Middle frontal gyrus (tissue), 1 donor: ENCODE data around the gene PDHX.

Source experiments
- DNase-seq: peaks from one replicate; pipeline ENCODE4 v3.0.0-alpha.2; 2015; ENCODE audit warnings: low spot score; ENCODE audit errors: extremely low spot score

The PDHX gene

DNA sequence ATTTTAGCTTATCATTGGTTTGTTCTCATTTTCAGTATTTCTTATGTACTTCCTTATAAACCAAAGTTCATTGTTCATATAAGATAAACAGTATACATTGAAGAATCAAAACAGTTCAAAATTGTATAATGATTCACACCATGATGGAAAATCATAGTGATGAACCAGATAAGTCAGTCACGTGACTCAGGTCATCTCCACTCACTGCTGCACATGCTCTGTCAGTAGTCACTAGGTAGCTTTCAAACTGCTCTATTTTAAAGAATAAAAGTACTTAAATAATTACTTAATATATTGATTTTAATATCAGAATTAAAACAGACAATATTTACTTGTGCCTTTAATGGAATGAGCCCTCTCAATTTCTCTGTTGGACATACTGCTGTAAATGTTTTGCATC is 37.5 kb downstream of the PDHX start:
- no peak for DNase-seq

DNA sequence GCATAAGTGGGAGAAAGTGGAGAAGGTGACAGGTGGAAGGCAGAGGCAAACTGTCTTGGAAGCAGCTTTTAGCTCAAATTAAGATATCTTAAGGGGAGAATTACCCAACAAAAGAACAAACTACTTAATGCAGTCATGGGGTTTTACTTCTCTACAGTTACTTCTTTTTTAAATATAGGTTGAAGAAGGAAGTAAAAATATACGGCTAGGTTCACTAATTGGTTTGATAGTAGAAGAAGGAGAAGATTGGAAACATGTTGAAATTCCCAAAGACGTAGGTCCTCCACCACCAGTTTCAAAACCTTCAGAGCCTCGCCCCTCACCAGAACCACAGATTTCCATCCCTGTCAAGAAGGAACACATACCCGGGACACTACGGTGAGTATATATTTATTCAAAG is 40.8 kb downstream of the PDHX start:
- no peak for DNase-seq

DNA sequence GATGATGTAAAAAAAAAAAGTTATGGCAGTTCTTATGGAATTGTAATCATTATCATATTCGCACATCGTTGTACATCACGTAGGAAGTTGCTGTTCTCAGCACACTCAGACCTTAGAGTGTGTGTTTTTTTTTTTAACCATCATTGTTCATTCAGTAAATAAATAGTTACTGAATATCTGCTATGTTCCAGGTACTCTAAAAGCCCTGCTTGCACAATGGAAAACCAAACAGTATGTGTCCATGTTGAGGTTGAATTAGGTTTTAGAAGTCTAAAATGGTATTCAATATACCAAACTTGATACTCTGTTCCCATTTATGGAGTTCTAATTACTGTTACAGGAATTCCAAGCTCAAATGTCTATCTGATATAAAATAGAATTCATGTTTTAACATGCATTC is 41.2 kb downstream of the PDHX start:
- DNase-seq = no peak

DNA sequence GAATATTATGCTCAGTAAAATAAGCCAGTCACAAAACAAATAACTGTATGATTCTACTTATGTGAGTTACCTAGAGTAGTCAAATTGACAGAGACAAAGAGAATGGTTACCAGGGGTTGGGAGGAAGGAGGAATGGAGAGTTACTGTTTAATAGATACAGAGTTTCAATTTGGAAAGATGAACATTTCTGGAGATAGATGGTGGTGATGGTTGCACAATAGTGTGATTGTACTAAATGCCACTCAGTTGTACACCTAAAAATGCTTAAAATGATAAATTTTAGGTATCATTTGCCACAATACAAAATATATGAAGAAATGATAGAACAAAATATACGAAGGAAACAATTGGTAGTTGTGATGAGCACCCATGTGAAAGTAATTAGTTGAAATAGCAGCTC is 43.4 kb downstream of the PDHX start:
- DNase-seq = no peak

DNA sequence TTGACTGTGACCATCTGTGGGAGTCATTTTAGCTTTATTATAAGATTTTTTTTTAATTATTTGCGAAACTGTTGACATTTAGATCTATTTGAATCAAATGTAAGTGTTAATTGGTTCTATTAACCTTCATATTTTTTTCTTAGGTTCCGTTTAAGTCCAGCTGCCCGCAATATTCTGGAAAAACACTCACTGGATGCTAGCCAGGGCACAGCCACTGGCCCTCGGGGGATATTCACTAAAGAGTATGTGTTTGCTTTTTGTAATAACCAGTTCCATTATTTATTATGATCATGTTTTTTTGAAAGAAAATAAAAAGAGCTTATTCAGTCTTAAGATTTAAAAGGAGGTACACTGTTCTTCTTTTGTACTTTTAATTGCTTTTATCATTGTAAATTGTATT is 43.9 kb downstream of the PDHX start:
- DNase-seq = no peak

DNA sequence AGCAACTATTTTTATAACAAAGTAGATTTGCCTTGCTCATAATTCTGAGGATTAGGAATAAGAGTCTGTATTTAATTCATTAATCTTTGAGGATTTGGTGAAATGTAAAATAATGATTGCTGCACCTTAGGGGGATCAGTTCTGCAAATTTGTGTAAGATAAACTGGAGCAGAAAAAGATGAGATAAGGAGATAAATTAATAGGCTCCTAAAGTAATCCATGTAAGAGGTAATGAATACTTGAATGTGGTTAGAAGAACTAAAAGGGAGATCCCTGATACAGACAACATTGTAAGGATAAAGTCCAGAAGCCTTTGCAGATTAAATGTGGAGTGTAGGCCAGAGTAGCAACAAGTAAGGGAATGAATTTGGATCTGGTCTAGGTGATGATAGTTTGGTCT is 45.6 kb downstream of the PDHX start:
- DNase-seq = no peak

DNA sequence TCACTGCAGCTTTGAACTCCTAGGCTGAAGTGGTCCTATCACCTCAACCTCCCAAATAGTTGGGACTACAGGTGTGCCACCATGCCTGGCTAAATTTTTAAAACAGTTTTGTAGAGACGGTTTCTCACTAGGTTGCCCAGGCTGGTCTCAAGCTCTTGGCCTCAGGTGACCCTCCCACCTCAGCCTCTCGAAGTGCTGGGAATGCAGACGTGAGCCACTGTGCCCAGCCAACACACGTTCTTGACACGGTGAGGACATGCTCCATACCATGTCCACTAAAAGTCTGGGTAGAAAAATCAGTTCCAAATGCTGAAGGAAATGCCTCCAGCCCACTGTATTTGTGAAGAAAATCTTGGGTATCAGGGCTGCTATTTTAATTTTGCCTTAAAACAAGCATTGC is 46.9 kb downstream of the PDHX start:
- DNase-seq = no peak

DNA sequence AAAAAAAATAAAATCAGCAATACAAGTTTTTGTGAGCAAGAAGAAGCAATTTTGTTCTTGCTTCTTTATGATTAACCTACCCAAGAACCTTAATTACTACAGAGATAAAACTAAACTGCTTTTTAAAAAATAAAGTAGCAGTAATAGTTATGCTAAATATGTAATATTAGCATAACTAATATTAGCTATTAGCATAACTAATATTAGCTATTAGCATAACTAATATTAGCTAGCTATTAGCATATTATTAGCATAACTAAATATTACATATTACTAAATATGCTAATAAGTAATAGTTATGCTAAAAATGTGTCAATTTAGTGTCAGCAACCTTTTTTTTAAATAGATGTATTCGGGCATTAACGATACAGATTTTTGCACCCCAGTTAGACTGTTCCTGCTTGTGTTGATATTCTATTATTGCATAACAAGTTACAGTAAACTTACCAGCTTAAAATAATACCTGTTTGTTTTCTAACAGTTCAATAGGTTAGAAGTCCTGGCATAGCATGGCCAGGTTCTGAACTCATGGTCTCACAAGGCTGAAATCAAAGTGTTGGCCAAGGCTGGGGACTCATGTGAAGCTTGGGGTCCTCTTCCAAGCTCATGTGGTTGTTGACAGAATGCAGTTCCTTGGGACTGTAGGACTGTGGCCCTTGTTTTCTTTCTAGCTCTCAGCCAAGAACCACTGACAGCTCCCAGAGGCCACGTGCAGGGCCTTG is 48.4 kb downstream of the PDHX start:
- no peak for DNase-seq

DNA sequence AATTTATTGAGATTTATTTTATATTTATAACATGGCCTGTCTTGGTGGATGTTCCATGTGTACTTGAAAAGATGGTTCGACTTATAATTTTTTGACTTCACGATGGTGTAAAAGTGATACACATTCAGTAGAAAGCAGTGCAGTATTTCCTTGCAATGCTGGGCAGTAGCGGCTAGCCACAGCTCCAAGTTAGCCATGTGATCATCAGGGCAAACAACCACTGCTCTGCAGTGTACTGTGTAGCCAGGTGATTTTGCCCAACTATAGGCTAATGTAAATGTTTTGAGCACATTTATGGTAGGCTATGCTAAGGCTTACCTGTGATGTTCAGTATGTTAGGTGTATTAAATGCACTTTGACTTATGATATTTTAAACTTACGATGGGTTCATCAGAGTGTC is 52.4 kb downstream of the PDHX start:
- DNase-seq = no peak

DNA sequence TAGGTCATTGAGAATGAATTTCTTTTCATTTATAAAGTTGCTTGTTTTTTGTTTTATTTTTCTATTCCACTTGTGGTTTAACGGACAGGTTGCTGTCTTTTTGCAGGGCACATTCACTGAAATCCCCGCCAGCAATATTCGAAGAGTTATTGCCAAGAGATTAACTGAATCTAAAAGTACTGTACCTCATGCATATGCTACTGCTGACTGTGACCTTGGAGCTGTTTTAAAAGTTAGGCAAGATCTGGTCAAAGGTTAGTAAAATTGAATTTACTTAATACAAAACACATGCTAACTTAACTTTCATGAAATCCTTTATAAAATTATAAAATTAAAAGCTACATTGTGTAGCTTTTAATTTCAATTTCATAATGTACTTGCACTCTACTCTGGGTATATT is 53.6 kb downstream of the PDHX start:
- no peak for DNase-seq

DNA sequence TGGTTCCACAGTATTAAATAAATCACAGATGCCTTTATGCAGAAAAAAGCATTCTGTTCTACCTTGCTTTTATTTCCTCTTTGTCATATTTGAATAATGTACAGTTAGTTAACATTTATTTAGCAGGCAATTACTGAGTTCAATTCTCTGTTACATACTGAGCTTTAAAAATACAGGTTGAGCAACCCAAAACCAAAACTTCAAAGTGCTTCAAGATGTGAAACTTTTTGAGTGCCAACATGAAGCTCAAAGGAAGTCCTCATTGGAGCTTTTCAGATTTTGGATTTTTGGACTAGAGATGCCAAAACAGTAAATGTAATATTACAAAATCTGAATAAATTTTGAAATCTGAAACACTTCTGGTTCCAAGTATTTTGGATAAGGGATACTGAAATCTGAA is 54.1 kb downstream of the PDHX start:
- DNase-seq = no peak

DNA sequence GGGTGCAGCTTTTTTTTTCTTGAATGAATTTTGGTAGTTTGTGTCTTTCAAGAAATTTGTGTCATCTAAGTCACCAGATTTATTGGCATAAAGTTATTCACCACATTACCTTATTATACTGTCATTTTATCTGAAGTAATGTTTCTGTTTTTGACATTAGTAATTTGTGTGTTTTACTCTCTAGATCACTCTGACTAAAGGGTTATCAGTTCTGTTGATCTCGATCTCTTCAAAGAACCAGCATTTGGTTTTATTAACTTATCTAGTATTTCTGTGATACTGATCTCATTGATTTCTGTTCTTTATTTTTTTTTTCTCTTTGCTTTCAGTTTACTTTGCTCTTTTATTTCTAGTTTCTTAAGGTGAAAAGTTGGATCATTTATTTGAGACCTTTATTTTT is 55.5 kb downstream of the PDHX start:
- DNase-seq = no peak

DNA sequence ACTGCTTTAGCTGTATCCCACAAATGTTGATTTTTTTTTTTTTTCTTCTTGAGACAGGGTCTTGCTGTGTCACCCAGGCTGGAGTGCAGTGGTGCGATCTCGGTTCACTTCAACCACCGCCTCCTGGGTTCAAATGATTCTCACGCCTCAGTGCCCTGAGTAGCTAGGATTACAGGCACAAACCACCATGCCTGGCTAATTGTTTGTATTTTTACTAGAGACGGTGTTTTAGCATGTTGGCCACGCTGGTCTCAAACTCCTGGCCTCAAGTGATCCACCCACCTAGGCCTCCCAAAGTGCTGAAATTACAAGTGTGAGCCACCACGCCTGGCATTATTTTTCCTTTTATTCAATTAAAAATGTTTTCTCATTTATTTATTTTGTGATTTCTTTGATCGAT is 55.9 kb downstream of the PDHX start:
- DNase-seq = no peak

DNA sequence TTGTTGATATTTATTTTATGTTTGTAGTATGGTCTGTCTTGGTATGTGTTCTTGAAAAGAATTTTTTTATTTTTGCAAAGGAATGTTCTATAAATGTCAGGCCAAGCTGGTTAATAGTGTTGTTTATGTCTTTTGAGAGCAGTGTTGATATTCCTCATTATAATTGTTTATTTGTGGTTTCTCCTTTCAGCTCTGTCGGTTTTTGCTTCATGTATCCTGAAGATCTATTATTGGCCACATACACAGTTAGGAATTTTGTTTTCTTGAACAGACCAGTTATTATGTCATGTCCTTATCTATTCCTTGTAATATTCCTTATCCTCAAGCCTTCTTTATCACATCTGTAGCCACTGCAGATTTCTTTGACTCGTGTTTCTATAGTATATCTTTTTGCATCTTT is 56.5 kb downstream of the PDHX start:
- DNase-seq = no peak

DNA sequence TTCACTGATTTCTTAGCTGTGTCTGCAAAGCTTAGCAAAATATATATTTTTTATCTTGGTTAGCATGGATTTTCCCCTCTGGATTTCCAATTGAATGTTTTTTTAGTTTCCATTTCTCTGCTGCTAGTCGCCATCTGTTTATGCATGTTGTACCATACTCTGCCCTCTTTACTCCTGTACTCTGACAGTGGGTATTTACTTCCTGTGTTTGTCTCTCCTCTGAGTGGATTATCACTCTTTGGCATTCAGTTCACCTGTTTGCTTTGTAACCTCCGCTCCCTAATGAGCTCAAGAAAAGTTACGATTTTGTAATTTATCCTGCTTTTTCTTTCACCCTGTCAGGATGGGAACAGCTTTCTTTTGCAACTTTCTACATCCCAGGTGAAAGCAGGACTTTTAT is 59.1 kb downstream of the PDHX start:
- no peak for DNase-seq

DNA sequence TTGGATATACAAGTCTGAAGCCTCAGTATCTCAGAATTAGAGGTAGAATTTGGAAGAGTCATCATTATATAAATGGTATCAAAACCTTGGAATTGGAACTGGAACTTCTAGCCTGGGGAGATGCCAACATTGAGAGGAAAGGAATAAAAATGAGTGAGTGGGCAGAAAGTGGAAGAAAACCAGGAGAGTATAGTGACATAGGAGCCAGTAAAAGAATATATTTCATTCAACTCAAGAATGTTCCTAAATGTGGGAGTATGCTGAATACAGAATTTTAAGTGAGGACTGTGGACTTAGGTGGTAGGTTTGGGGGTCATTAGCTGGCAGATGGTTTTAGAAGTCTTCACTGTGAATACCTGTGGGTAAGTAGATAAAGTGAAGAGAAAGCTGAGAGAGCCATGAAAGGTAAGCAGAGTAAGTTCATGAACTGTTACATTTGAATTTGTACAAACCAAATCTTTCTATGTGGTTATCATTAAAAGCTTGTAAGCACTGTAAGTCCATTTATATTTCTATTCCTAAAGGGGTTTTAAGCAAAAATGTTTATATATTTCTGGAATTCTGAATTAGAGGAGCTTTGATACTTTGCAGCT is 60.2 kb downstream of the PDHX start:
- peak; percentile 28 for DNase-seq

DNA sequence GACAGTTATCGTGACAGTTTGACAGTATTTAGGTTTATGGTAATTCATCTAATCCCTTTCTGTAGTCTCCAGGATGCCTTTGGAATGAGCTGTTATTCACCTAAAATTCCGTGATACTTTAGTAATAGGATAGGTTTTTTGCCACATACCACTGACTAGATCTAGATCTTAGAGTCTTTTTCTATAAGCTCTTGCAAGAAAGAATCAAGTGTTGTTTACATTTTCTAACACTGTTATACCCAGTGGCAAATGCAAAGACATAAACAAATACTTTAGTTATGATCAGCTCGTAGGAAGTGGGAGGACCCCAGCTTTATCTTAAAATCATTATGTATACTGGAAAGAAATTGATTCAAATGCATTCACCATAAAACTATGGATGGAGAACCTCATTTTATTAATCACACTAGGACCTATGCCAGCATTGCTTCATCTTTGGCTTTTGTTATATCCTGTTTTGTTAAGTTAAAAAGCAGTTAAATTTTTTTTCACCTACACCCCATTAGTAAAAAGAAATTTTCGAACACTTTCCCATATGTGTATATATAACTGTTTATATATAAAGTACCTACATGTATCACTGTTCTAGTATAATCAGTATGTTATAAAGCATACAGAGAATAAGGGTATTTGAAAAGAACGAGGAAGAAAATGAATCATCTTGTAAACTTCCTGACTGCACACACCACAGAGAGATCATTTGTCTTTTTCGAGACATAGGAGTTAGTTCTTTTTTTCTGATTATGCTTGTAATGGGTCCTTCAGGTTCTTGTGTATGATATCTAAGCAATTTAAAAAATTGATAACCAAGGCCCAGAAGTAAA is 60.9 kb downstream of the PDHX start:
- DNase-seq = no peak

DNA sequence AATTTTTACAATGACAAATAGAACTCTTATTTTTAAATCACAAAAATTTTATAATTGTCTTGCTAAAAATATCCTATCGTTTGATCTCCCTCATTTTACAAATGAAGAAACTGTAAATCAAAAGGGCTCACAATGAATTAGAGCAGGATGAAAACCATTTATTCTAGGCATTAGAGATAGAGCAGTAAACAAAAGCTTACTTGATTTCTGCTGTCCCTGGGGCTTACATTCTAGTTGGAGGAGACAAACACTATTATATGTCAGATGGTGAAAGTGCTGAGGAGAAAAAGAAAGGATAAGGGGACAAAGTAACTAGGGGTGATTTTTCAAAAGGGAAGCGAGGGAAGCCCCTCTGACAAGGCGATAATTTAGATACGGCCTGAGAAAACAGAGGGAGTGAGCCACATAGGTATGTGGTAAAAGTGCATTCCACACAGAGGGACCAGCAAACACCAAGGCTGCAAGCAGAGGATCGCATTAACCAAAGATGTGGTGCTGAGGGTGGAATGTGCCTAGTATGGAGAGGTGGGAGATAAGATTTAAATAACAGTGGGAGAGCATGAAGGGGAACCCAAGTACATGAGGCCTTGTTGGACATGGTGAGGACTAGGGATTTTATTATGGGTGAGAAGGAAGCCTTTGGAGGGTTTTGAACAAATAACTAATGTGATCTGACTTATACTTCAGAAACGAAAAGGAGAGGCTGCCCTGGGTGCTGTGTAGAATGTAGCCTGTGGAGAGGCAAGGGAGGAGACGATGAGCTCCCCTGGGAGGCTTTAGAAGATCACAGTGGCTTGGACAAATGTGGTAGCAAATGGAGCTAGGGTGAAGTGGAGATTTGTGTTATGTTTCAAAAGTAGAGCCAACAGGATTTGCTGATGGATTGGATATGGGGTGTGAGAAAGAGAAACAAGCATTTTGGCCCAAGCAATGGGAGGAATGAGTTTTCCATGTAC is 62.1 kb downstream of the PDHX start:
- DNase-seq = no peak

DNA sequence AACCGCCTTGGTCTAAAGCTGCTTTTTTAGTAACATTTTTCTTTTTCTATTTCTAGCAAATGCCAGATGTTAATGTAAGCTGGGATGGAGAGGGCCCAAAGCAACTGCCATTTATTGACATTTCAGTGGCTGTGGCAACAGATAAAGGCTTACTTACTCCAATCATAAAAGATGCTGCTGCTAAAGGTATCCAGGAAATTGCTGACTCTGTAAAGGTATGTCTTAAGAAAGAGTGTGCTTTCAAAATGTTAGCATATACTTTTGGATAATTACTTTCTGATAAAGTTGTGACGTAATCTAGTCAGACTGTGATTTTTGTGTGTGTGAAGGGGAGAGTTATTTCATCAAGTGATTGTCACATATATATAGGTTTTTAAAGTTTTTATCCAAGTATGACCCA is 68.1 kb downstream of the PDHX start:
- DNase-seq = no peak

DNA sequence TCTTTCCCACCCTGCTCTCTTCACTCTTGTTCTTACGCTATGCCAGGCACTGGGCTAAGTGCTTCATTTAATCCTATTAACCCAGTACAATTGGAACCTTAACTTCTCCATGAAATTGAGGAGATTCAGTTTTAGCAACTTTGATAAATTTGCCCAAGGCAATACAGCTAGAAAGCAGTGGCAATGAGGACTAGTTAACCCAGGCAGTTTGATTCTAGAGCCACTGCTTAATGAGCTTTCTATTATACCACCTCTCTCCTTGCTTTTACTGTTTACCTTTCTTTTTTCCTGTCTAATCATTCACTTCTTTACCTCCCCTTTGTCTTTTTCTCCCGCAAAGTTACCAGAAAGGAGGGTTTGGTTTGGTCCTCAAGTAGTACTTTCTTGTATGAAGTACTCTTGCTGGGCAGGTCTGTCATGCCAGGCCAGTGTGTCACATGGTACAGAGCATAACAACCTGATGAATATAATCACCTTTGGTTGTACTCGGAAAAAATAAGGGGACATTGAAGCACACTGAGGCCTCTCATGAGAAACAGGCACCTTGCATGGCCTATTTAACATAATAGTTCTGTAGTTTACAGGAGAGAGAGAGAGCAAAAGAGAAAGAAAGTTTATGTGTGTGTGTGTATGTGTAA is 70.6 kb downstream of the PDHX start:
- DNase-seq = no peak

DNA sequence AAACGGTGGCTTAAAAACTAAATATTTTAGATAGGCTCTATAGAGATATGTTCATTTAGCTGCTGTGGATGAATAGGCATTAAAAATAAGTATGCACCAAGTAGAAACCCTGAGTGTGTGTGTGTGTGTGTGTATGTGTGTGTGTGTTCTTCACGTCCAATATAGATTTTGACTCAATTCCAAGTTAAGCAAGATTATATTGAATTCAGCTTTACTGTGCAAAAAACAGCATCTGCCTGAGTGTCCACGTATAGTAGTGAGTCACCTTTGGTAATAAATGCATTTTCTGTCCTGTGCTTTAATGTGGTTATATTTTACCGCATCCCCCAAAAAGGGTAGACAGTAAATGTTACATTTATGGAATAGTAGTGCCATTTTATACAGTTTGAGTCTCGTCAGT is 71.2 kb downstream of the PDHX start:
- DNase-seq = no peak
